Neural crest cell (in vitro differentiated cells): ENCODE results near the gene EIF4G3. TPM values are rescaled to one million over a fixed set of nuclear protein-coding genes. Genes with fewer than 3 reads are reported as not detected.

ENCODE experiments used
- DNase-seq: peaks from one replicate; pipeline ENCODE4 v3.0.0; 2021; ENCODE audit warnings: low read depth, mixed read lengths, low spot score
- H3K27ac Mint-ChIP-seq: one replicate; pipeline ENCODE4 v1.8.0; 2021; ENCODE audit warnings: mild to moderate bottlenecking, mixed read lengths; ENCODE audit not compliant: unreplicated experiment
- H3K27me3 Mint-ChIP-seq: 2 replicates; pipeline ENCODE4 v1.8.0; 2021; ENCODE audit warnings: low read depth, mild to moderate bottlenecking, mixed read lengths
- H3K36me3 Mint-ChIP-seq: 2 replicates; pipeline ENCODE4 v1.8.0; 2021; ENCODE audit warnings: low read depth, mild to moderate bottlenecking, mixed read lengths
- H3K4me1 Mint-ChIP-seq: 2 replicates; pipeline ENCODE4 v1.8.0; 2021; ENCODE audit warnings: mixed read lengths
- H3K4me3 Mint-ChIP-seq: one replicate; pipeline ENCODE4 v1.8.0; 2021; ENCODE audit warnings: mild to moderate bottlenecking, mixed read lengths
- H3K9me3 Mint-ChIP-seq: 2 replicates; pipeline ENCODE4 v1.8.0; 2021; ENCODE audit warnings: mixed read lengths
- total RNA-seq: library from RNA; stranded (reverse); gene quantifications from 2 replicates; pipeline ENCODE4 v1.2.1, GENCODE V29; 2021
- TF ChIP-seq, protein P1 (sequence below): fragments of 200-600 bp; sonication (generic); conservative IDR thresholded peaks from 2 replicates; pipeline ENCODE4 v1.5.0; 2021; ENCODE audit warnings: antibody characterized with exemption, mild to moderate bottlenecking

The EIF4G3 gene
- total RNA-seq, 1 donor from 2014 or later: 97.5 TPM

GRCh38 chr1:20834192-20834591 lies 342.5 kb downstream of the EIF4G3 start:
- no peaks in the 10 kb centered on the region for H3K27me3 Mint-ChIP-seq
- no peaks in the 10 kb centered on the region for H3K4me1 Mint-ChIP-seq
- H3K27ac Mint-ChIP-seq: no peak overlapping the region
- peaks cover 25% of the 10 kb centered on the region for H3K36me3 Mint-ChIP-seq
- no peak for DNase-seq
- no peak overlapping the region for H3K4me3 Mint-ChIP-seq
- peaks cover 6% of the 10 kb centered on the region for H3K9me3 Mint-ChIP-seq
- TF ChIP-seq, protein P1, sequence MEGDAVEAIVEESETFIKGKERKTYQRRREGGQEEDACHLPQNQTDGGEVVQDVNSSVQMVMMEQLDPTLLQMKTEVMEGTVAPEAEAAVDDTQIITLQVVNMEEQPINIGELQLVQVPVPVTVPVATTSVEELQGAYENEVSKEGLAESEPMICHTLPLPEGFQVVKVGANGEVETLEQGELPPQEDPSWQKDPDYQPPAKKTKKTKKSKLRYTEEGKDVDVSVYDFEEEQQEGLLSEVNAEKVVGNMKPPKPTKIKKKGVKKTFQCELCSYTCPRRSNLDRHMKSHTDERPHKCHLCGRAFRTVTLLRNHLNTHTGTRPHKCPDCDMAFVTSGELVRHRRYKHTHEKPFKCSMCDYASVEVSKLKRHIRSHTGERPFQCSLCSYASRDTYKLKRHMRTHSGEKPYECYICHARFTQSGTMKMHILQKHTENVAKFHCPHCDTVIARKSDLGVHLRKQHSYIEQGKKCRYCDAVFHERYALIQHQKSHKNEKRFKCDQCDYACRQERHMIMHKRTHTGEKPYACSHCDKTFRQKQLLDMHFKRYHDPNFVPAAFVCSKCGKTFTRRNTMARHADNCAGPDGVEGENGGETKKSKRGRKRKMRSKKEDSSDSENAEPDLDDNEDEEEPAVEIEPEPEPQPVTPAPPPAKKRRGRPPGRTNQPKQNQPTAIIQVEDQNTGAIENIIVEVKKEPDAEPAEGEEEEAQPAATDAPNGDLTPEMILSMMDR: no peak

- no peak overlapping the region for H3K27ac Mint-ChIP-seq
- H3K27me3 Mint-ChIP-seq: no peaks in the 10 kb centered on the region
- DNase-seq: no peak
- no peaks in the 10 kb centered on the region for H3K4me1 Mint-ChIP-seq
- peaks cover 3% of the 10 kb centered on the region for H3K9me3 Mint-ChIP-seq
- H3K4me3 Mint-ChIP-seq: no peak overlapping the region
- H3K36me3 Mint-ChIP-seq: peaks cover 22% of the 10 kb centered on the region
- TF ChIP-seq, protein P1: no peak
These were observed 346.3 kb downstream of the EIF4G3 start for GRCh38 chr1:20830378-20830777.

DNA sequence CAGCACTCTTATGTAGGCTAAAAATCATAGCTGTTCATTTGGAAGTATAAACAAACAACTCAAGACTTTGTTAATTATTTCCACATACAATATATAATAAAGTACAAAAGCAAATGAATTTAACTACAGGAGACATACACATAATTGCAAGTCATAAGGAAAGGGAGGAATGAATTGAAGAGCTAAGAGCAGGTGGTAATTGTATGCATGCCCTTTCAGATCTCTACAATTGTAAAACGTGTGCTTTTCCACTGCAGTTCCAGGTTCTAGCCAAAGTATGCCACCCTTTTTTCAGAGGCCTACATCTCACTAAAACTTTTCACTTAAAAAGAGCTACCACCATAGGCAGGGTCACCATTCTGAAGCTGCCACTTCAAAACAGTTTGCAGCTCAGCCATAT lies 346.8 kb downstream of the EIF4G3 start:
- Mint-ChIP-seq H3K27ac (no peak overlapping the region), H3K4me1 (no peaks in the 10 kb centered on the region), H3K4me3 (no peak overlapping the region), H3K36me3 (peaks cover 18% of the 10 kb centered on the region), H3K27me3 (no peaks in the 10 kb centered on the region), H3K9me3 (peaks cover 3% of the 10 kb centered on the region)
- TF ChIP-seq, protein P1: no peak
- no peak for DNase-seq

DNA sequence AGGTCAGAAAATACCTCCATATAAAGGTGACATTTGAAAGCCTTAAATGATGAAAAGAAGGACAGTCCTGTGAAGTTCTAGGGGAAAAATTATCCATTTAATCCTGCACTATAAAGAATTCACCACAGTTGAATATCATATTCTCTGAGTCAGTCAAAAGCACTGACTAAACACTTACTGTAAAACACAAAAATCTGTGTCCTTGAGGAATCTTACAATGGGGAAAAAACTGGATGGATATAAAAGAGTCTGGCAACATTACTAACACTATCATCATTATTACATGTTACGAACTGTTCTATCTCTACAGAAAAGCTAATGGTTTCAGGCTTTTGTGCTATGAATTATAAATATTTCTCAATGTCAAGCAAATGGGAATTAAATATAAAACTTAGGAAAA lies 347.2 kb downstream of the EIF4G3 start:
- Mint-ChIP-seq H3K4me3 (no peak overlapping the region), H3K4me1 (no peaks in the 10 kb centered on the region), H3K27me3 (no peaks in the 10 kb centered on the region), H3K36me3 (peaks cover 14% of the 10 kb centered on the region), H3K9me3 (peaks cover 3% of the 10 kb centered on the region), H3K27ac (no peak overlapping the region)
- DNase-seq: no peak
- TF ChIP-seq, protein P1: no peak

- Mint-ChIP-seq H3K4me3 (no peak overlapping the region), H3K27me3 (no peaks in the 10 kb centered on the region), H3K9me3 (no peaks in the 10 kb centered on the region), H3K36me3 (peaks cover 5% of the 10 kb centered on the region), H3K27ac (no peak overlapping the region), H3K4me1 (no peaks in the 10 kb centered on the region)
- TF ChIP-seq, protein P1: no peak
- DNase-seq: no peak
These were observed 352.9 kb downstream of the EIF4G3 start for GRCh38 chr1:20823845-20824244.

DNA sequence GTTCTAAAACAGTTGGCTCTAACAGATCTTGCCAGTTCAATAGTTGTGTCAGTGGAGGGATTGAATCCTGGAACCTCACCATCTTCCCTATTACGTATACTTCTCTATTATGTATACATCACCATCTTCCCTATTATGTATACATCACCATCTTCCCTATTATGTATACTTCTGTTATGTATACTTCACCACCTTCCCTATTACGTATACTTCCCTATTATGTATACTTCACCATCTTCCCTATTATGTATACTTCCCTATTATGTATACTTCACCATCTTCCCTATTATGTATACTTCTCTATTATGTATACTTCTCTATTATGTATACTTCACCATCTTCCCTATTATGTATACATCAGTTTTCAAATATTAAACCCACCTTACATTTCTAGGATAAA lies 355.2 kb downstream of the EIF4G3 start:
- H3K27me3 Mint-ChIP-seq: no peaks in the 10 kb centered on the region
- no peak overlapping the region for H3K4me3 Mint-ChIP-seq
- peaks cover 14% of the 10 kb centered on the region for H3K36me3 Mint-ChIP-seq
- no peak for DNase-seq
- no peaks in the 10 kb centered on the region for H3K9me3 Mint-ChIP-seq
- TF ChIP-seq, protein P1: no peak
- H3K4me1 Mint-ChIP-seq: no peaks in the 10 kb centered on the region
- H3K27ac Mint-ChIP-seq: no peak overlapping the region
